GM18951 (cell line): Measurements from ENCODE around the gene DIAPH2.

ENCODE experiments used
- POLR2A ChIP-seq: IDR thresholded peaks from 4 replicates; pipeline ENCODE4 v1.6.1; 2011; ENCODE audit warnings: mild to moderate bottlenecking; ENCODE audit not compliant: insufficient read length, insufficient read depth; ENCODE audit errors: extremely low read depth
- in situ Hi-C: fragments of 300-500 bp; cut with MboI; formaldehyde crosslinking; loops from one replicate; pipeline ENCODE4 v1.12.0; 2022; ENCODE audit warnings: low sequenced_read_pairs, mixed read lengths, inconsistent platforms; ENCODE audit not compliant: unreplicated experiment

Gene DIAPH2

GRCh38 chrX:96984538-96984937 lies 299.9 kb downstream of the DIAPH2 start:
- TF ChIP-seq POLR2A, result no peak
- in situ Hi-C loops, result no loop called here

- no peak for TF ChIP-seq POLR2A
- in situ Hi-C loops, result no loop called here
Observed at GRCh38 chrX:96985046-96985445, 300.4 kb downstream of the DIAPH2 start.

- TF ChIP-seq POLR2A, result no peak
- in situ Hi-C loops, result no loop called here
Observed at GRCh38 chrX:96987228-96987627, 302.6 kb downstream of the DIAPH2 start.

- in situ Hi-C loops, result no loop called here
- TF ChIP-seq POLR2A, result no peak
Observed at GRCh38 chrX:96989830-96990571, 305.4 kb downstream of the DIAPH2 start.

DNA sequence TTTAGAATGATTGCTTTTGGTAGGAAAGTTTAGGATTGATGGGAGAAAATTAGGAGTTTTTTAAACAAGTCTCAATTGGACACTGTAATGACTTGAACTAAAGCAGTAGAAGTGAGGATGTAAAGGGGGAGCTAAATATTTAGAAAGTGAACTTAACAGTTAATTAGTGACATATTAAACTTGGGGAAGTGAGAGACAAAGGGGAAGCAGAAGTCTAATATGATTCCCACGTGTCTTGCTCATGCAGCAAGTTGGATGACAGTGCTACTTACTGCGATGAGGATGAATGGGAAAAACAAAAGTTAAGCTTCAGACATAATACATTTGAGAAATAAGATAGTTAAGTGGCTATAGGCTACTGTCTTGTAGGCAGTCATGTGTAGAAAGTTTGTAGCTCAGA lies 309.5 kb downstream of the DIAPH2 start:
- no peak for TF ChIP-seq POLR2A
- in situ Hi-C loops, result no loop called here

DNA sequence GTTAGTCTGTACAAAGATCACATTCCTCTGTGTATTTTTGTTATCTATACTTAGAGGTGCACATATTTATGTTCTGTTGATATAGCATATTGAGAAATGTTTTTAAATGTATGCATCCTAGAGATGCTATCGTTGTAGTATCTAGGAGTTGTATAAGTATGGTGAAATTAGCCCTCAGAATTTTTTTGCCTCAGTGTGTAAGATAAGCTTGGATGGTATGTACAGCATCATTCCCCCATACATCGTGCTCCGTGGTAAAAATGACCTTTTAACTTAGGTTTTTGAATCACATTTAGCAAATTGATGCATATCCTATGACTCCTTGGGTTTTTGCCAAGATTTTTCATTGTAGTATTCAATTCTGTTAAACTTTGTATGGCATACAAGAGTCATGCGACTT lies 312.6 kb downstream of the DIAPH2 start:
- in situ Hi-C loops, result no loop called here
- TF ChIP-seq POLR2A, result no peak

DNA sequence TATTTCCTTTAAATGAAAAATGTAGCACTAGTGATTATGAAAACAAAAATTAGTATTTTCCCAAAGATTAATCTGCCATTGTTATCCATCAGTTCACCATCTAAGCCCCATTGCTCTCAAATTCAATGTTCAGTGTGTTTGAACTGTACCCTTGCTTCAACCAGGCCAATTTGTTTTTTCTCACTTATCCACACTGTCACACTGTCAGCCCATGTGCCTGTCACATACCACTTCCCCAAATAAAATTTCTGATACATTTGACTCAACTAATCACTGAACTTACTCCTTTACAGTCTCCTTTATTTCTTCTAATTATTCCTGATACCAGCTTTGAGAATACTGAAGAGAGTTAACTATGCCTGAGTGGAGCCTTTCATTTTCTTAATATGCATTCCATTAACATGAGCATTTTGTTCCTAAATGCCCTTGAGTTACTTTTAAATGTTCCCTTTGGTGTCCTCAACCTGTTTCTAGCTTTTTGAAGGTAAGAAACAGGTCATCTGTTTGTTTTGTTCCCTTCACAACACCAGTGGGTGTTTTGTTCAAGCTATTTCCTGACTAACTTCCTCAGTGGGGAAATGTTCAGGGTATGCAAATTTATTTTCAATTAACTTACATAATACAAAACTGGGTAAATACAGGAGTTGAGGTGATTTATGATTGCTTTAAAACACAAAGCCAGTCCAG lies 316.2 kb downstream of the DIAPH2 start:
- TF ChIP-seq POLR2A, result no peak
- in situ Hi-C loops, result no loop called here

DNA sequence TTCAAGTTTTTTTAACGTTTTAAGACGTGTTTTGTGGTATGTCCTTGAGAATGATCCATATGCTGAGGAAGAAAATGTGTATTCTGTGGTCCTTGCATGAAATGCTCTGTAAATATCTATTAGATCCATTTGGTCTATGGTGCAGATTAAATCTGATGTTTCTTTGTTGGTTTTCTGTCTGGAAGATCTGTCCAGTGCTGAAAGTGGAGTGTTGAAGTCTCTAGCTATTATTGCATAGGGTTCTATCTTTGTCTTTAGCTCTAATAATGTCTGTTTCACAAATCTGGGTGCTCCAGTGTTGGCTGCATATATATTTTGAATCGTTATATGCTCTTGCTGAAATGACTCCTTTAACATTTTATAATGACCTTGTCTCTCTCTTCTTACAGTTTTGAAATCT lies 321.5 kb downstream of the DIAPH2 start:
- TF ChIP-seq POLR2A, result no peak
- in situ Hi-C loops, result no loop called here

DNA sequence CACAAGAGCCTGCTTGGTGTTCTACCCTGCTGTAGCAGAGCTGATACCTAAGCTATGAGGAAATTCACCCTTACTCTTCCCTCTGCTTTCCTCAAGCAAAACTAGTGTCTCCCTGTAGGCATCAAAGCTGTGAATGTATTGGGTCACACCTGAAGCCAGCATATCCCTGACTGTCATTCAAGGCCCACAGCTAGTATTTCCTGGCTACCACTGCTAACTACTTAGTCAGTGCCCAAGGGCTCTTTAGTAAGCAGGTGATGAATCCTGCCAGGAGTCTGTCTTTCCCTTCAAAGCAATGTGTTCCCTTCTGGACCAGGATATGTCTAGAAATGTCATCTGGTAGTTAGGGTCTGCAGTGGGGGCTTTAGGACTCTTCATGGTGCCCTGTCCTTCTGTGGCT lies 324.7 kb downstream of the DIAPH2 start:
- in situ Hi-C loops, result no loop called here

DNA sequence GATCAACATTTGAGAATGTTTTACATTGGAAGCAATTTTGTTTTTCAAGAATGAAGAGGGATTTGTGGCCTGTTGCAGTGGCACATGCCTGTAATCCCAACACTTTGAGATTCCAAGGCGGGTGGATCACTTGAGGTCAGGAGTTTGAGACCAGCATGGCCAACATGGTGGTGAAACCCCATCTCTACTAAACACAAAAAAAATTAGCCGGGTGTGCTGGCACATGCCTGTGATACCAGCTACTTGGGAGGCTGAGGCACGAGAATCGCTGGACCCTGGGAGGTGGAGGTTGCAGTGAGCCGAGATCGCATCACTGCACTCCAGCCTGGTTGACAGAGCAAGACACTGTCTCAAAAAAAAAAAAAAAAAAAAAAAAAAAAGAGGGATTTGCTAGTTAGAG lies 326.9 kb downstream of the DIAPH2 start:
- in situ Hi-C loops, result no loop called here
- TF ChIP-seq POLR2A, result no peak

More for the DNA sequence above, 324.7 kb downstream of the DIAPH2 start:
- TF ChIP-seq POLR2A, result no peak

- TF ChIP-seq POLR2A, result no peak
- in situ Hi-C loops, result no loop called here
Observed at GRCh38 chrX:97016106-97016505, 331.5 kb downstream of the DIAPH2 start.

DNA sequence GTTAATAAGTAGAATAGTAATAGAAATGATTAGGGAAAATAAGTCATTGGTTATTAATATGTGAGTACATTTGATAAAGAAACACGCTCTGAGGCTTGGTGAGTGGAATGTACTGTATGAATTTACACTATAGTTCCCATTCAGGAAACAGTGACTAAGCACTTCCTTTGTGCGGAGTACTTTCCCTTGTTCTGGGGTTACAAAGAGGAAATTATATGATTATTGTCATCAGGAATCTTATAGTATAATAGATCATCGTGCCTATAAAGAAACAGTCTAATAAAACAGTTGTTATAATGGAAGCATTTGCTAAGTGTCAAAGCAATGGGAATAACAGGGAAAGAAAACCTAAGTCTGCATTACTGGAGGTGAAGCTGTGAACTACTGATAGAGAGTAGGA lies 337.0 kb downstream of the DIAPH2 start:
- in situ Hi-C loops, result no loop called here
- TF ChIP-seq POLR2A, result no peak

- in situ Hi-C loops, result no loop called here
- TF ChIP-seq POLR2A, result no peak
Observed at GRCh38 chrX:97026406-97026805, 341.8 kb downstream of the DIAPH2 start.

DNA sequence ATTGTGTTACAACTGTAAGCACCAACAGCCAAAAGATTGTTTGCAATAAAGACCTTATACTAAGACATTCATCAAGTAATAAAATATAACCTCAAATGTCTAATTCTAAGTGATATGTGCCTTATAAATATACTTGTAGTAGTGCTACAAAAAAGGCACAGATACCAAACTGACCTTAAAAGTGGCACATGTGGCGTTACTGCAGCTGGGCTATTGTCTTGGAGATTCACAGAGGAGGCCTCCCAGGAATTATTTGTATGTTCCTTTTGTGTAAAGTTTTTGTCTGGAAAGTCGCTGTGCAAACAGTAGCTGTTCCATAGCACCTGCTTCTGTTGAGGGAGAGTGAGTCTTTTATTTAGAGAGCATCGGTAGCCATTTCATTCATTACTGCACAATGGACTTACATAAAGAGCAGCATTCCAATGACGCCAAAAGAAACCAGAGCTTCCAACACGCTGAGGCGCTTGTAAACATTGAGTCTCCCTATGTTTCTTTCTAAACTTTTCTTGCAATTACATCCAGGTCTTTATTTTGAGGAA lies 342.8 kb downstream of the DIAPH2 start:
- in situ Hi-C loops, result no loop called here
- no peak for TF ChIP-seq POLR2A
